Umbilical cord (tissue), 2 donors: ENCODE results near the gene MOV10. TPM values are rescaled to one million over a fixed set of nuclear protein-coding genes. Genes with fewer than 3 reads are reported as not detected.
"Not testable (repeated sequence)": the region's sequence is repeated elsewhere in the genome, so short reads cannot be mapped to it uniquely, and the experiment has no call there.

ENCODE experiments used
- DNase-seq: peaks from one replicate; pipeline ENCODE4 v3.0.0-alpha.2; 2015; ENCODE audit warnings: low spot score
- total RNA-seq: library from RNA; depleted of rRNA; stranded (reverse); fragments of >200 nt; gene quantifications from one replicate; pipeline ENCODE4 v1.2.3, GENCODE V29; 2014; ENCODE audit warnings: low replicate concordance; ENCODE audit not compliant: insufficient read depth

MOV10 gene, protein sequence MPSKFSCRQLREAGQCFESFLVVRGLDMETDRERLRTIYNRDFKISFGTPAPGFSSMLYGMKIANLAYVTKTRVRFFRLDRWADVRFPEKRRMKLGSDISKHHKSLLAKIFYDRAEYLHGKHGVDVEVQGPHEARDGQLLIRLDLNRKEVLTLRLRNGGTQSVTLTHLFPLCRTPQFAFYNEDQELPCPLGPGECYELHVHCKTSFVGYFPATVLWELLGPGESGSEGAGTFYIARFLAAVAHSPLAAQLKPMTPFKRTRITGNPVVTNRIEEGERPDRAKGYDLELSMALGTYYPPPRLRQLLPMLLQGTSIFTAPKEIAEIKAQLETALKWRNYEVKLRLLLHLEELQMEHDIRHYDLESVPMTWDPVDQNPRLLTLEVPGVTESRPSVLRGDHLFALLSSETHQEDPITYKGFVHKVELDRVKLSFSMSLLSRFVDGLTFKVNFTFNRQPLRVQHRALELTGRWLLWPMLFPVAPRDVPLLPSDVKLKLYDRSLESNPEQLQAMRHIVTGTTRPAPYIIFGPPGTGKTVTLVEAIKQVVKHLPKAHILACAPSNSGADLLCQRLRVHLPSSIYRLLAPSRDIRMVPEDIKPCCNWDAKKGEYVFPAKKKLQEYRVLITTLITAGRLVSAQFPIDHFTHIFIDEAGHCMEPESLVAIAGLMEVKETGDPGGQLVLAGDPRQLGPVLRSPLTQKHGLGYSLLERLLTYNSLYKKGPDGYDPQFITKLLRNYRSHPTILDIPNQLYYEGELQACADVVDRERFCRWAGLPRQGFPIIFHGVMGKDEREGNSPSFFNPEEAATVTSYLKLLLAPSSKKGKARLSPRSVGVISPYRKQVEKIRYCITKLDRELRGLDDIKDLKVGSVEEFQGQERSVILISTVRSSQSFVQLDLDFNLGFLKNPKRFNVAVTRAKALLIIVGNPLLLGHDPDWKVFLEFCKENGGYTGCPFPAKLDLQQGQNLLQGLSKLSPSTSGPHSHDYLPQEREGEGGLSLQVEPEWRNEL
- total RNA-seq: 19.3 TPM

DNA sequence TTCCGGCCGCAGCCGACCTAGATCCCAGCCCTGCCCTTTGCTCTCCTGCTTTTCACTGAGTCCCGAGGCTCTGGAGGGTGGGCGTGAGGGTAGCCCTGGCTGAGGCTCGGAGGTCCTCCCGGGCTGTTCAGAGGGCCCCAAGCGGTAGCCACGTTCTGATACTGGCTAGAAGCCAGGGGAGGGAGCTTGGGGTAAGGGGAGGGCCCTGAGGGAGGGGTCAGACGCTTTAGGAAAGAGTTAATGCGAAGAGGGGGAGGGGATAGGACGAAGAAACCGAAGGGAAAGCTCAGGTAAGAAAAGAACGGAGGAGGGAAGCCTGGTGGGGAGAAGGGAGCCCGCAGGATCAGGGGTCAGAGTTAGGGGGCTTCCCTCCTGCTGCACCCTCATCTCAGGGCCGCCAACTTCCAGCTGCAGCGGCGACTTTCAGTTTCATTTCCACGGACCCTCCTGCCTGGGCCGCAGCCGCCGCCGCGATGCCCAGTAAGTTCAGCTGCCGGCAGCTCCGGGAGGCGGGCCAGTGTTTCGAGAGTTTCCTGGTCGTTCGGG, at the start of gene MOV10:
Gene MOV10, plus strand, starts transcription at position 220 of the 546 bp plus-strand sequence. Its CDS starts 254 bp downstream, at position 474.
- peak; percentile 86 for DNase-seq

DNA sequence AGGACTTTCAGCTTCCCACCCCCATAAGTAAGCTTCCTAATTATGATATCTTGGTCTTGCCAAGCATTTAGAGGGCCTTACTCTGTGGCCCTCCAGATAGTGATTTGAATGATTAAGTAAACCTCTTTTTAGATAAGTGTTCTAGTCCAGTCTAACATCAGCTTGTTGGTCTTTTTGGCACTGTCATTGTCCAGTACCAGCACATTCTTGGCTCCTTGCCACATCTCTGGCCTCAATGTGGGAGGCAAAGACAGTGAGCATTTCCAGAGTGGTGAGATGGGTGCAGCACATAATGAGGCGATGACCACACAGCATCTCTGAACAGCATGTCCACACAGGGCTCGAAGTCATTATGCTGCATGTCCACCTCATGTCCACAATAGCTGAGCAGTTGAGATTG, 48.8 kb upstream of the MOV10 start:
- DNase-seq: peak; percentile 5

DNA sequence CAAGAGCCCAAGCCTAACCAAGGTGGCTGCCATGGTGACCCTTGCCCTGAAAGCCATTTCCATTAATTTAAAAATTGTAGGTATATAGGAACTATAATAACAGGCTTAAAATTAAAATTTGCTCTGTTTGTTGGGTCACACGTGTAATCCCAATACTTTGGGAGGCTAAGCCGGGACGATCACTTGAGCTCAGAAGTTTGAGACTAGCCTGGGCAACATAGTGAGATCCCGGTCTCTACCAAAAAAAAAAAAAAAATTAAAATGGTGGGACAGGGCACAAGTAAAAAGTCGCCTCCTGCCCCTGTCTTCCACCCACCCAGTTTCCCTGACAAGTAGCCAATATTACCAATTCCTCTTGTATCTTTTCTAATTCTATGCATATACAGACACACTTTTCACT, 48.3 kb upstream of the MOV10 start:
- no peak for DNase-seq

DNA sequence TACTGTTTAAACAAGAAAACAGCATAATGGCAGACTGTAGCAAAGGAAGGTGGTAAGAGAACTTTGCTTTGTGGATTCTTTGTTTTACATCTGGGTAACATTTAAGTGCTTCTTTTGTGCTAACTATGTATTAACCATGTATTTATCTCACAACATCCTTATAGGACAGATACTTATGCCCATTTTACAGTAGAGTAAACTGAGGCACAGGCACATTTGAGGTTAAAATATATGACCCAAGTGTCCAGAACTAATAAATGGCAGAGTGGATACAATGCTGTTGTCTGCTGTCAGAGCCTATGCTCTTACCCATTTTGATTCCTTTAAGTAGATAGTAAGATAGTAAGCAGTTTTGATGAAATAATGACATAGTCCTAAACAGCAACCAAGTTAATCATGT, 47.6 kb upstream of the MOV10 start:
- DNase-seq: no peak

DNA sequence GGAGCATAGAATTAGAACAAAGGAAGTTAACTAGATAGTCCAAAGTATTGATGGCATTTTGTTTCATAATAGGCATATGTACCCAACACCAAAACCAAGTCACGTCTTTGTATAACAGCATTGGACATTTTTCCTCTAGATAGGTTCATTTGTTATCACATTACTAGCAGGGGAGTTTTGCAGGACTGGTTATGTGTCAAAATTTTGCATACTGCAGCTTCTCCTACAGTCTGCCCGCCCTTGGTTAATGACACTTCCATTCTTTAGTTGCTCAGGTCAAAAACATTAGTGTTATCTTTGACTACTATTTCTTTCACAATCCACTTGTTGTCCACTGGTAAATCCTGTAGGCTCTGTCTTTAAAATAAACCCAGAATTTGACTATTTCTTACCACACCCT, 45.9 kb upstream of the MOV10 start:
- DNase-seq: no peak

DNA sequence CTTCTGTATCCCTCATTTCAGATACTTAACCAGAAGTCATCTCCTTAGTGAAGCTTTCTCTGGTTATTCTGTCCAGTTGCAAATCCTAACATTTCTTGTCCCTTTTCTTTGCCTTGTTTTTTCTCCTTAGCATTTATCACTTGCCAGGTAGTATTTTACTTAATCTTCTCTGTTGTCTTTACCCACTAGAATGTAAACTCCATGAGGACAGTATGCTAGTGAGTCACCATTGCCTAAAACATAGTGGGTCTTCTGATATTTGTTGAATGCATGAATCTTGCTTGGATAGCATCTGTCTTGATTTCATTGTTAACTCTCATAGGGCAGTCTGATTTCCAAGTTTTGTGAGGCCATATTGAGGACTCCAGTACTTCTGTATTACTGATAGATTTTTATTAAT, 45.2 kb upstream of the MOV10 start:
- no peak for DNase-seq

DNA sequence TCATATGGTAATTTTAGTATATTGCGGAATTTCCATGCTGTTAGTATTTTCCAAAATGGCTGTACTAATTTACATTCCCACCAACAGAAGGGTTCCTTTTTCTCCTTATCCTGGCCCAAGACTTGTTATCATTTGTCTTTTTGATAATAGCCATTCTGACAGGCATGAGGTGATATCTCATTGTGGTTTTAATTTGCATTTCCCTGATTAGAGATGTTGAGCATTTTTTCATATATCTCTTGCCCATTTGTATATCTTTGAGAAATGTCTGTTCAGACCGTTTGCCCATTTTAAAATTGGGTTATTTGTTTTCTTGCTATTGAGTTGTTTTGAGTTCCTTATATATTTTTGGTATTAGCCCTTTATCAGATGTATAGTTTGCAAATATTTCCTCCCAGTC, 40.8 kb upstream of the MOV10 start:
- no peak for DNase-seq

DNA sequence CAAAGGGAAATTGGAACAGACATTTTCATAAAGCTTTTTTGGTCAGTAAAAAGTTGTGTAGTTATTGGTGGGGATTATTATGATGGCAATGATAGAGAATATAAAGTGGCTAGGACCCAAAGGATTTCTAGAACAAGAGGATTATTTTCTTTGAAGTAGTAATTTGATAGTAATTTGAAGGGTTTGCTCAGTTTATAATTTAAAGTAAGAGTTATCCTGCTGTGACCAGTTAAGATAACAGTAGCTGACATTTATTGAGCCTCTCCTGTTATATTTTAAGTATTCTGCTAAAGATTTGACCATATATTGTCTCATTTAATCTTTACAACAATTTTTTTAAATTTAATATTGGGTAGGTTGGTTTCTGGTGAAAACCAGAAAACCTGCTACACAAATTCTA, 40.1 kb upstream of the MOV10 start:
- no peak for DNase-seq

DNA sequence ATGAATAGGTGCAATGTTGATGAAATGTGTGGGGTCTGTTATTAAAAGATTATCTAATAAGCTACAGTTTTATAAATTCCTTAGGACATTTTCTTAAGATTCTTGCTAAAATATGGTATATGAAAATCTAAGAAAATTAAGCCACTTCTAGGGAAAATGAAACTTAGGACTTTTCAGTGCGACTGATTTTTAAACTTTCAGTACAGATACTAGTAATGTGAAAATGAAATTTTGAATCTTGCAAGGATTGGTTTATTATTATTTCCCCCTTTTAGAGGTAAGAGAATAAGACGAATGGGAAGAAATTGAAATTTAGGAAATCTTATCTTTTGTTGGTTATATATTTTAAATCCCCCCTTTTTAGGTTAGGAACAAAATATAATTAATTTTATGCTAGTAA, 38.4 kb upstream of the MOV10 start:
- DNase-seq: no peak

DNA sequence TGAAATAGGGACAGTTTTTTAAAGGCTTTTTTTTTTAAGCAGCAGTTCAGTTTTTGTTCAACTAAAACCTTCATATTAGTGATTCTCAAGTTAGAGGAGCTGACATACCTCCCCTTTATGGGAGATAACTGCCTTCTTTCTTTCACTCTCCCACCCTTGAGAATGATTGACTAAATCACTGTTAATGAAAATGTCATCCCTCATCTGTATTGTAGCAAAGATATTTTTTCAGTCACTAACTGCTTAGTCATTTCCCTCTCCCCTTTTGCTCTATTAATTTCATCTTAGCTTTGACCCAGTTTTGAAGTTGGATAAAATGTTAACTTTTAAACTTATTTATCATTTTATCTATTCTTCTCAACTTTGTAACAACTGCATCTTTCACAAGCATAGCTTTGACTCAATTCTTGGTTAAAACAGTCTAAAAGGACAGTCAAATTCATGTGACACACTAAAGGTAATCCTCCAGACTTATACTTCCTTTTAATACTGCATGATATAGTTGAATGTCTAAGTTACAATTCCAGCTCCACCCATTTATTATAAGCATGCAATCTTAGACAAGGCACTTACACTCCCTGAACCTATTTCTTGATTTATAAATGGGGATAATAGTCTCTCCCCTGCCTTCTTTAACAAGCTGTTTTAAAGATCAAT, 37.7 kb upstream of the MOV10 start:
- no peak for DNase-seq

DNA sequence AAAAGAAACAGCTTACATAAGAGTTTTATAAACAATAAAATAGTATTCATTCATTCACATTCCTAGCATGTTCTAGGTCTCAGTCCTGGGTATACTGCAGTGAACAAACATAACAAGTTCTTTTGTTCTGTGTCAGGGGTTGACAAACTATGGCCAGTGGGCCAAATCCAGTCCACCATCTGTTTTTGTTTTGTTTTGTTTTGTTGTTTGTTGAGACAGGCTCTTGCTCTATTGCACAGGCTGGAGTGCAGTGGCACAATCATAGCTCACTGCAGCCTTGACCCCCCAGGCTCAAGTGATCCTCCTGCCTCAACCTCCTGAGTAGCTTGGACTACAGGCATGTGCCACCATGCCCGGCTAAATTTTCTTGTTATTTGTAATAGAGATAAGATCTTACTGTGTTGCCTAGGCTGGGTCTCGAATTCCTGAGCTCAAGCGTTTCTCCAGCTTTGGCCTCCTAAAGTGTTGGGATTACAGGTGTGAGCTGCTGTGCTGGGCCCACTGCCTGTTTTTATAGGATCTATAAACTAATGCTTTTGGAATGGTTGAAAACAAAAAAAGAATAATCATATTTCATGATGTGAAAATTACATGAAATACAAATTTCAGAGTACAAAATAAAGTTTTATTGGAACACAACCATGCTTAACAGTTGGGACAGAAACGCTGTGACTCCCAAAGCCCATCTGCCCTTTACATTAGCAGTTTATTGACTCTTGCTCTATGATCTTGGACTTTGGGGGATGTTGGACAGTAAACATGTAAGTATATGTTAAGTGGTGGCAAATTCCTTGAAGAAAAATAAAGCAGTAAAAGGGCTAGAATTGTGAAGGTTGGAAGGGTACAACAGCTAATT, 37.0 kb upstream of the MOV10 start:
- no peak for DNase-seq

DNA sequence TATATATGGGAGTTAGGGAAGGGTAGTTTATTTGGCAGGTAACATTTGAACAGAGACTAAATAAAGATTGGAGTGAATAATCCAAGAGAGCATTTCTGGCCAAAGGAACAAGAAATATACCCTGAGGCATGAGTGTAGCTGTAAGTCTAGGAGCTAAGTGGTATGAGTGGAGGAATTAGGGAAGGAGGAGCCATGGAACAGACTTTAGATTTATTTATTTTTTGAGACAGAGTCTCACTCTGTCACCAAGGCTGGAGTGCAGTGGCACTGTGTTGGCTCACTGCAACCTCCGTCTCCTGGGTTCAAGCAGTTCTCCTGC, 36.4 kb upstream of the MOV10 start:
- no peak for DNase-seq

DNA sequence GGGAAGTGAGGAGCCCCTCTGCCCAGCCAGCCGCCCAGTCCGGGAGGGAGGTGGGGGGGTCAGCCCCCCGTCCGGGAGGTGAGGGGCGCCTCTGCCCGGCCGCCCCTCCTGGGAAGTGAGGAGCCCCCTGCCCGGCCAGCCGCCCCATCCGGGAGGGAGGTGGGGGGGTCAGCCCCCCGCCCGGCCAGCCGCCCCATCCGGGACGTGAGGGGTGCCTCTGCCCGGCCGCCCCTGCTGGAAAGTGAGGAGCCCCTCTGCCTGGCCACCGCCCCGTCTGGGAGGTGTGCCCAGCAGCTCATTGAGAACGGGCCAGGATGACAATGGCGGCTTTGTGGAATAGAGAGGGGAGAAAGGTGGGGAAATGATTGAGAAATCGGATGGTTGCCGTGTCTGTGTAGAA, 34.0 kb upstream of the MOV10 start:
- DNase-seq: not testable (repeated sequence)

DNA sequence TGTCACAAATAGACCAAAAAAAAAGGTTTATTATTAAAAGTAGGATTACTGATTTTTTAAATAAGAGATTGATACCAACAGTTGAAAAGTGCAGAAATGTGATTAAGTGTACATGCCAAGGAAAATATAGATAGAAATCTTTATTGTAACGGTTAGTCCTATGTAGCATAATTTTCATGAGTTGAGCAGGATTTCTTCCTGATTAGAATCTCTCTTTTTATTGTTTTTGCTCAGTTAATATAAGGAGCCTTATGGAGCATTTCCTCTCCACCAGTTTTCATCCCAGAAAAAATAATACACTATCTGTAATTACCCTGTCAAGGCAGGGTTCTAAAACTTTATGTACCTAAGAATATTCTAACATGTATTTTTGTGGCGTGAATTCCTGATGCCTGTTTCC, 31.4 kb upstream of the MOV10 start:
- no peak for DNase-seq

DNA sequence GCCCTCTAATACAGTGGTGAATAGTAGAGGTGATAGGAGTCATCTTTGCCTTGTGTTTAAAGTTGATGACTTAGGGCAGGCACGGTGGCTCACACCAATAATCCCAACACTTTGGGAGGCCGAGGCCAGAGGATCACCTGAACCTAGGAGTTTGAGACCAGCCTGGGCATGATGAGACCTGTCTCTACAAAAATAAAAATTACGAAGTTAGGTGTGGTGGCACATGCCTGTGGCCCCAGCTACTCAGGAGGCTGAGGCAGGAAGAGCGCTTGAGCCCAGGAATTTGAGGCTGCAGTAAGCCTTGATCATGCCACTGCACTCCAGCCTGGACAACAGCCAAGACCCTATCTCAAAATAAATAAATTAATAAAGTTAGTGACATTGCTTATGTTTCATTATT, 28.2 kb upstream of the MOV10 start:
- no peak for DNase-seq

DNA sequence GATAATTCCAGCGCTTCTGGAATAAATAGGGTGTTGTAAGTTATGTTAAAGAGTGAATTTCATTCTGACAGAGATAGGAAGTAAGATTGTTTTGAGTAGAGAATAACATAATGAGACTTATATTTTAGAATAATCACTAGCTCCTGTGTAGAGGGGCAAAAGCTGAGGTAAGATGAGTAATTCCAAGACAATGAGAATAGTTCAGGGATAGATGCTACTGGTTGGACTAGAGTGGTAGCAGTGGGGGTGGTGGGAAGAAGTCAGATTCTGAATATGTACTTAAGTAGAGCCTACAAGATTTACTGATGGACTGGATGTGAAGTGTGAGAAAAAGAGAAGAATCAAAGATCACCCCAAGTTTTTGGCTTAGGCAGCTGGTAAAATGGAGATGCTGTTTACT, 23.3 kb upstream of the MOV10 start:
- DNase-seq: no peak

DNA sequence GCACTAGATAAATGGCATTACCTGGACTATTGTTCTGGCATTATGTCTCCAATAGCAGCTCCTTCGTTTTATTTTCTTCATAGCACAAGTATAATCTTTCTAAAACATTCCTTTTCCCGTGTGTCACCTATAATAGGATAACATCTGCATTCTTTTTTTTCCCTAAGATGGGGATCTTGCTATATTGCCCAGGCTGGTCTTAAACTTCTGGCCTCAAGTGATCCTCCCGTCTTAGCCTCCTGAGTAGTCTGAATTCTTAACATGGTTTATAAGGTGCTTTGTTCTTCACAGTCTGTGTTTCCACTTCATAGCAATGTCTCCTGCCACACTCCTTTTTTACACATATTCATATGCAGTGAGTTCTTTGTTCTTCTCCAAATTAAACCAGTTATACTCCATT, 8.6 kb upstream of the MOV10 start:
- DNase-seq: no peak

DNA sequence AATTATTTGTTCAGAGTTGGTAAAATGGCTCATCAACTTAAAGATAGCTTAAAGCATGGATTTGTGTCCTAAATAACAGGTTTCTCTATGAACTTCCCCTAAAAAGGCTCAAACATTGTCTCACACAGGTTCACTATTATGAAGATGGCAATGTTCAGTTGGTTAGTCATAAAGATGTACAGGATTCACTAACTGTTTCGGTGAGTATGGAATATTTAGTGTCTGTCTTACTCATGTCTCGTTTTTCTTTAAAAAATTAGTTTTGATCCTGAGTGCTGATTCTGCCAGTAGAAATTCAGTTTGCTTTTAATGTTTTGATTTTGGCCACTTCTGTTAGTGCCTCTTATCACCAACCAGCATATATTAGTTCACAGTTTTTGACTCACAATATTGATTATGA, 7.5 kb upstream of the MOV10 start:
- no peak for DNase-seq

DNA sequence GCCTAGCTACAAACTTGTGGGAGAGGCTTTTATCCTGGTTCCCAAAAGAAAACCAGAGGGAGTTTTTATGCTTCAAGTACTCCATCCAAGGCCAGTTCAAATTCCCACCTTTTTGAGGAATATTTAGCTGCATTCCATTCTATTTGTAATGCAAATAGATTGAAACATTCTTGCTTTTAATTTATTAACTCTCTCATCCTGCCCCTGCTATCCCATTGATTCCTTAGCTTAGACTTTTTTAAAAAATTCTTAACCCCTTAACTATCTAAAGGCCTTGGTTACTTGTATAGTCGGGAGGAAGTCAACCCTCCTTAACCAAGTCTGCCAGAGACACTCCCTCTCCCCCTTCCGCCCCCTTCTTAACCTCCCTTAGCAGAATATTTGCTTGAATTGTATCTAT, 2.5 kb upstream of the MOV10 start:
- no peak for DNase-seq

DNA sequence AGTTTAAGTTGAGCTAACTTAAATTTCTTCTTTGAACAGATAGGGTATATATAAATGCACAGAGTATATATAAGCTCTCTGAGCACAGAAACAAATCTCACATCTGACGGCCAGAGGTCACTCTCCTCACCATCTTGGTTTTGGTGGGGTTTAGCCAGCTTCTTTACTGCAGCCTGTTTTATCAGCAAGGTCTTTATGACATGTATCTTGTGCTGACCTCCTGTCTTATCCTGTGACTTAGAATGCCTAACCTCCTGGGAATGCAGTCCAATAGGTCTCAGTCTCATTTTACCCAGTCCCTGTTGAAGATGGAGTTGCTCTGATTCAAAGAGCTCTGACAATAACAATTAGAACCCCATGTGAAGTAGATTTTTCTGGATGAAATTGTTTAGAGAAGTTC, 1.6 kb upstream of the MOV10 start:
- no peak for DNase-seq
